MM.1S (cell line): ENCODE results near the gene RPL7A.

Experiments
- DNase-seq: peaks from one replicate; pipeline ENCODE4 v3.0.0-alpha.2; 2015
- H2AFZ ChIP-seq: fragments of 300-600 bp; sonication (generic); 2 replicates; pipeline ENCODE4 v1.6.0; 2016; ENCODE audit warnings: antibody characterized with exemption, low read length
- H3F3A ChIP-seq: fragments of 300-600 bp; sonication (generic); 2 replicates; pipeline ENCODE4 v1.6.1; 2016; ENCODE audit warnings: mild to moderate bottlenecking, antibody characterized with exemption, low read length, moderate library complexity, mixed read lengths; ENCODE audit not compliant: insufficient read depth
- H3K27ac ChIP-seq: fragments of 300-600 bp; sonication (generic); 2 replicates; pipeline ENCODE4 v1.5.1; 2016; ENCODE audit warnings: mild to moderate bottlenecking, low read length
- H3K27me3 ChIP-seq: fragments of 300-600 bp; sonication (generic); replicated peaks from 2 replicates; pipeline ENCODE4 v1.6.0; 2016; ENCODE audit warnings: low read length; ENCODE audit not compliant: insufficient read depth
- H3K36me3 ChIP-seq: fragments of 300-600 bp; sonication (generic); replicated peaks from 2 replicates; pipeline ENCODE4 v1.6.1; 2016; ENCODE audit warnings: mild to moderate bottlenecking, low read length, mixed read lengths; ENCODE audit not compliant: insufficient read depth
- H3K4me1 ChIP-seq: fragments of 300-600 bp; sonication (generic); 2 replicates; pipeline ENCODE4 v1.6.1; 2016; ENCODE audit warnings: low read length, mixed read lengths
- H3K4me2 ChIP-seq: fragments of 300-600 bp; sonication (generic); 2 replicates; pipeline ENCODE4 v1.6.0; 2016; ENCODE audit warnings: low read depth, low read length
- H3K4me3 ChIP-seq: fragments of 300-600 bp; sonication (generic); 2 replicates; pipeline ENCODE4 v1.5.1; 2016; ENCODE audit warnings: low read length, mixed read lengths
- H3K79me2 ChIP-seq: fragments of 300-600 bp; sonication (generic); 2 replicates; pipeline ENCODE4 v1.6.1; 2016; ENCODE audit warnings: mixed run types, low read length, mixed read lengths
- H3K9ac ChIP-seq: fragments of 300-600 bp; sonication (generic); 2 replicates; pipeline ENCODE4 v1.6.1; 2016; ENCODE audit warnings: low read length, mixed read lengths
- H3K9me2 ChIP-seq: fragments of 300-600 bp; sonication (generic); replicated peaks from 2 replicates; pipeline ENCODE4 v1.6.1; 2016; ENCODE audit warnings: mild to moderate bottlenecking, low read length, mixed read lengths; ENCODE audit not compliant: insufficient read depth
- H3K9me3 ChIP-seq: fragments of 300-600 bp; sonication (generic); replicated peaks from 2 replicates; pipeline ENCODE4 v1.6.1; 2016; ENCODE audit warnings: mild to moderate bottlenecking, low read length, mixed read lengths; ENCODE audit not compliant: insufficient read depth
- H4K20me1 ChIP-seq: fragments of 300-600 bp; sonication (generic); 2 replicates; pipeline ENCODE4 v1.6.1; 2016; ENCODE audit warnings: mild to moderate bottlenecking, low read length, moderate library complexity, mixed read lengths; ENCODE audit not compliant: insufficient read depth
- CTCF ChIP-seq: fragments of 300-600 bp; sonication (generic); IDR thresholded peaks from 2 replicates; pipeline ENCODE4 v1.5.1; 2016; ENCODE audit warnings: antibody characterized with exemption, low read length, mixed read lengths
- EZH2 ChIP-seq: fragments of 300-600 bp; sonication (generic); optimal IDR thresholded peaks from 2 replicates; pipeline ENCODE3; 2017; ENCODE audit warnings: low read depth, mild to moderate bottlenecking, antibody characterized with exemption, low read length, mixed read lengths
- EZH2phosphoT487 ChIP-seq: fragments of 300-600 bp; sonication (generic); IDR thresholded peaks from 2 replicates; pipeline ENCODE4 v1.6.1; 2018; ENCODE audit warnings: antibody characterized with exemption, low read length

RPL7A gene

GRCh38 chr9:133359399-133360175, 11.6 kb downstream of the RPL7A start:
- Histone ChIP-seq H2AFZ (no peak overlapping the region), H3K4me3 (no peak overlapping the region), H3K9me3 (no peaks in the 10 kb centered on the region), H3K79me2 (peaks cover 54% of the 10 kb centered on the region), H3K4me2 (no peak overlapping the region), H3K9ac (no peak overlapping the region), H3K9me2 (no peaks in the 10 kb centered on the region), H3F3A (peaks cover 7% of the 10 kb centered on the region; the same call in 1 of the 2 replicates), H3K36me3 (0 out of 2 replicates have a peak, but pooled peaks cover 5% of the 10 kb centered on the region), H4K20me1 (0 out of 2 replicates have a peak, but pooled peaks cover 8% of the 10 kb centered on the region), H3K4me1 (peaks cover 8% of the 10 kb centered on the region; the same call in 1 of the 2 replicates), H3K27ac (no peak overlapping the region), H3K27me3 (no peaks in the 10 kb centered on the region)
- DNase-seq = no peak
- TF ChIP-seq EZH2phosphoT487 (no peak), EZH2 (no peak), CTCF (no peak)

GRCh38 chr9:133360400-133361393, 12.7 kb downstream of the RPL7A start:
- H3K27ac ChIP-seq = no peak overlapping the region
- no peak overlapping the region for H3K4me3 ChIP-seq
- no peak for DNase-seq
- no peaks in the 10 kb centered on the region for H3K27me3 ChIP-seq
- H3K79me2 ChIP-seq = peaks cover 52% of the 10 kb centered on the region
- H3K4me1 ChIP-seq = peaks cover 8% of the 10 kb centered on the region; the same call in 1 of the 2 replicates
- no peaks in the 10 kb centered on the region for H3K9me2 ChIP-seq
- no peaks in the 10 kb centered on the region for H3K9me3 ChIP-seq
- no peak overlapping the region for H3K9ac ChIP-seq
- H3F3A ChIP-seq = peaks cover 3% of the 10 kb centered on the region; the same call in 1 of the 2 replicates
- 0 out of 2 replicates have a peak, but pooled peaks cover 8% of the 10 kb centered on the region for H4K20me1 ChIP-seq
- H3K36me3 ChIP-seq = peaks cover 11% of the 10 kb centered on the region; the same call in 1 of the 2 replicates
- TF ChIP-seq CTCF = no peak
- no peak for TF ChIP-seq EZH2phosphoT487
- no peak for TF ChIP-seq EZH2
- H3K4me2 ChIP-seq = no peak overlapping the region
- no peak overlapping the region for H2AFZ ChIP-seq

GRCh38 chr9:133361507-133362092, 13.6 kb downstream of the RPL7A start:
- Histone ChIP-seq H4K20me1 (0 out of 2 replicates have a peak, but pooled peaks cover 8% of the 10 kb centered on the region), H2AFZ (no peak overlapping the region), H3F3A (no peaks in the 10 kb centered on the region), H3K4me3 (no peak overlapping the region), H3K79me2 (peaks cover 55% of the 10 kb centered on the region), H3K36me3 (peaks cover 13% of the 10 kb centered on the region; the same call in 1 of the 2 replicates), H3K27ac (no peak overlapping the region), H3K4me1 (peaks cover 8% of the 10 kb centered on the region; the same call in 1 of the 2 replicates), H3K9me3 (no peaks in the 10 kb centered on the region), H3K27me3 (no peaks in the 10 kb centered on the region), H3K9me2 (no peaks in the 10 kb centered on the region), H3K9ac (no peak overlapping the region), H3K4me2 (no peak overlapping the region)
- no peak for DNase-seq
- TF ChIP-seq EZH2phosphoT487 (no peak), CTCF (no peak), EZH2 (no peak)
